Airway epithelial cell (primary cell): Measurements from ENCODE around the gene IL20RA. TPM values are rescaled to one million over a fixed set of nuclear protein-coding genes. Genes with fewer than 3 reads are reported as not detected.

ENCODE experiments used
- total RNA-seq: library from RNA; depleted of rRNA; stranded (reverse); fragments of >200 nt; gene quantifications from 2 replicates; pipeline ENCODE4 v1.2.3, GENCODE V29; 2015

IL20RA gene, protein sequence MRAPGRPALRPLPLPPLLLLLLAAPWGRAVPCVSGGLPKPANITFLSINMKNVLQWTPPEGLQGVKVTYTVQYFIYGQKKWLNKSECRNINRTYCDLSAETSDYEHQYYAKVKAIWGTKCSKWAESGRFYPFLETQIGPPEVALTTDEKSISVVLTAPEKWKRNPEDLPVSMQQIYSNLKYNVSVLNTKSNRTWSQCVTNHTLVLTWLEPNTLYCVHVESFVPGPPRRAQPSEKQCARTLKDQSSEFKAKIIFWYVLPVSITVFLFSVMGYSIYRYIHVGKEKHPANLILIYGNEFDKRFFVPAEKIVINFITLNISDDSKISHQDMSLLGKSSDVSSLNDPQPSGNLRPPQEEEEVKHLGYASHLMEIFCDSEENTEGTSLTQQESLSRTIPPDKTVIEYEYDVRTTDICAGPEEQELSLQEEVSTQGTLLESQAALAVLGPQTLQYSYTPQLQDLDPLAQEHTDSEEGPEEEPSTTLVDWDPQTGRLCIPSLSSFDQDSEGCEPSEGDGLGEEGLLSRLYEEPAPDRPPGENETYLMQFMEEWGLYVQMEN
- 3.7 and 3.8 TPM in 2 replicates for total RNA-seq

DNA sequence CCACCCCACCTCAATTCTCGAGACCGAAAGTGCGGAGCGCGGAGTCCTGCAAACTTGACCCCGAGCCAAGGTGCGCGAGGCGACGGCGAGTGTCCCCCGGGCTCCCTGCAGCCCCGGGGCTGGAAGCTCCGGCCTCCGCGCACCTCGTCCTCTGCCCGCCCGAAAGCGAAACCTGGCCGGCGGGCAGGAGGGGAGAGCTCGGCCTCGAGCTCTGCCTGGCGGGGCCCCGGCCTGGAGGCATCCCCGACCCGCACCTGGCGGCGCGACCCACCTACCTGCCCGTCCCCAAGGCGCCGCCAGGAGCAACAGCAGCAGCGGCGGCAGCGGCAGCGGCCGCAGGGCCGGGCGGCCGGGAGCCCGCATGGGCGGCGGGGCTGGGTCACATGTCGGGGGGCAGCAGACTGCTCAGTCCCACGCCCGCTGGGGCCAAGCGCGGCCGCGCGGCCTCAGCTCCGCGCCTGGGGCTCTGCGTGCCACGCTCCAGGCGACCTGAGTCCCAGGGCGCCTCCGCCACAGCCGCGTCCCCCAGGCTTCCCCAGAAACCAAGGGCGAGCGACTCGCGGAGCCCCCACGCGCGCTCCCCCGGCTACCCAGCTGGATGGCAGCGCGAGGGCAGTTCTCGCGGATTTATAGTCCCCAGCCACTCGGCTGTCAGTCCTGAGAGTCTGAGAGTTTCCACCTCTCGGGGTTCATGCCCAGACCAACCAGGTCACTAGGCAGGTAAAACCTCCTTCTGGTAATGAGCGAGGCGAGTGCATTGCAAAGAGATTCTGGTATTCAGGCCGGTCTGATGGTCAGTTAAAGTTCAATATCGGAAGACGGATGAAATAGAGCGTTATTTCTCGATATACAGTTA is at the start of gene IL20RA:
Gene IL20RA, minus strand, starts transcription at position 600 of the 856 bp plus-strand sequence. Its CDS starts 237 bp downstream, at position 363.

Other genes with a start within 250 kb of the IL20RA start
- gene PEX7, start 222.4 kb downstream of the IL20RA start, total RNA-seq = 11.5 and 16.4 TPM in 2 replicates
- not detected in 2 replicates for gene SLC35D3, start 122.7 kb downstream of the IL20RA start, total RNA-seq
- gene IL22RA2, start 128.7 kb upstream of the IL20RA start, total RNA-seq = not detected in 2 replicates
- gene IFNGR1, start 174.4 kb upstream of the IL20RA start, total RNA-seq = 37.2 and 53.3 TPM in 2 replicates